Measurements from ENCODE around the gene MANSC4. TPM values are rescaled to one million over a fixed set of nuclear protein-coding genes. Genes with fewer than 3 reads are reported as not detected.

MANSC4 gene
- total and polyA plus RNA-seq, 9 donors, result 0.10 to 0.36 (median 0.25) TPM; not detected in 4

- H3K4me1 ChIP-seq (ENCODE audit: insufficient read depth), result no peaks in the 10 kb centered on the region
- no peak for TF ChIP-seq CTCF (IDR thresholded peaks at IDR 0.05)
- no peak for TF ChIP-seq POLR2A (IDR thresholded peaks at IDR 0.05)
- no peak for TF ChIP-seq EP300 (IDR thresholded peaks at IDR 0.05)
- WGBS, 3 donors, result 79 to 90% (median 85%) methylated on average over 5 of the region's 5 CpGs
- no peaks in the 10 kb centered on the region for H3K27me3 ChIP-seq
- H3K36me3 ChIP-seq, result no peaks in the 10 kb centered on the region
- intact Hi-C loops (cut with DNase I), result no loop called here
- no peak overlapping the region for H3K4me3 ChIP-seq
- H3K27ac ChIP-seq, result no peak overlapping the region
- DNase-seq, result no peak
- H3K9me3 ChIP-seq, result no peaks in the 10 kb centered on the region
These were observed 21.6 kb upstream of the MANSC4 start for GRCh38 chr12:27801630-27802029.

GRCh38 chr12:27800819-27801218 is 20.8 kb upstream of the MANSC4 start:
- Histone ChIP-seq H3K4me3 (no peak overlapping the region), H3K27me3 (no peaks in the 10 kb centered on the region), H3K27ac (no peak overlapping the region), H3K9me3 (no peaks in the 10 kb centered on the region), H3K4me1 (ENCODE audit: insufficient read depth) (no peaks in the 10 kb centered on the region), H3K36me3 (no peaks in the 10 kb centered on the region)
- no peak for DNase-seq
- intact Hi-C loops (cut with DNase I), result no loop called here
- TF ChIP-seq POLR2A (IDR thresholded peaks at IDR 0.05), result no peak
- TF ChIP-seq CTCF (IDR thresholded peaks at IDR 0.05), result no peak
- TF ChIP-seq EP300 (IDR thresholded peaks at IDR 0.05), result no peak
- 87 to 90% (median 88%) methylated on average over 3 of the region's 3 CpGs for WGBS, 3 donors

GRCh38 chr12:27797301-27798025 is 17.4 kb upstream of the MANSC4 start:
- no peak overlapping the region for H3K27ac ChIP-seq
- no peak for DNase-seq
- H3K4me1 ChIP-seq (ENCODE audit: insufficient read depth), result no peaks in the 10 kb centered on the region
- no peaks in the 10 kb centered on the region for H3K9me3 ChIP-seq
- WGBS, 3 donors, result 93 to 95% (median 94%) methylated on average over 24 of the region's 24 CpGs
- H3K4me3 ChIP-seq, result no peak overlapping the region
- intact Hi-C loops (cut with DNase I), result no loop called here
- TF ChIP-seq EP300 (IDR thresholded peaks at IDR 0.05), result no peak
- no peaks in the 10 kb centered on the region for H3K36me3 ChIP-seq
- no peaks in the 10 kb centered on the region for H3K27me3 ChIP-seq

- intact Hi-C loops (cut with DNase I), result no loop called here
- no peak for TF ChIP-seq POLR2A (IDR thresholded peaks at IDR 0.05)
- no peak for TF ChIP-seq CTCF (IDR thresholded peaks at IDR 0.05)
- TF ChIP-seq EP300 (IDR thresholded peaks at IDR 0.05), result no peak
- H3K36me3 ChIP-seq, result no peaks in the 10 kb centered on the region
- no peak overlapping the region for H3K4me3 ChIP-seq
- no peak overlapping the region for H3K27ac ChIP-seq
- H3K9me3 ChIP-seq, result no peaks in the 10 kb centered on the region
- no peak for DNase-seq
- H3K4me1 ChIP-seq (ENCODE audit: insufficient read depth), result no peaks in the 10 kb centered on the region
- 84 to 90% (median 85%) methylated on average over 7 of the region's 7 CpGs for WGBS, 3 donors
- no peaks in the 10 kb centered on the region for H3K27me3 ChIP-seq
These were observed 16.1 kb upstream of the MANSC4 start for GRCh38 chr12:27796128-27796527.

- no peak for DNase-seq
- H3K27me3 ChIP-seq, result no peaks in the 10 kb centered on the region
- TF ChIP-seq POLR2A (IDR thresholded peaks at IDR 0.05) (no peak), EP300 (IDR thresholded peaks at IDR 0.05) (no peak), CTCF (IDR thresholded peaks at IDR 0.05) (no peak)
- H3K4me1 ChIP-seq (ENCODE audit: insufficient read depth), result no peaks in the 10 kb centered on the region
- H3K27ac ChIP-seq, result no peak overlapping the region
- no peaks in the 10 kb centered on the region for H3K9me3 ChIP-seq
- intact Hi-C loops (cut with DNase I), result no loop called here
- no peaks in the 10 kb centered on the region for H3K36me3 ChIP-seq
- 90 to 91% (median 90%) methylated on average over 6 of the region's 6 CpGs for WGBS, 3 donors
- no peak overlapping the region for H3K4me3 ChIP-seq
These were observed 15.0 kb upstream of the MANSC4 start for GRCh38 chr12:27794818-27795584.
